WTC11 (cell line): ENCODE data around the gene GALNT17. TPM values are rescaled to one million over a fixed set of nuclear protein-coding genes. Genes with fewer than 3 reads are reported as not detected.

Source experiments
- ATAC-seq: fragments of 200-7000 bp; cut with Tn5 transposase; 2 replicates; pipeline ENCODE4 v1.10.0; 2021; ENCODE audit warnings: mild to moderate bottlenecking, moderate library complexity
- CTCF ChIA-PET: fragments of 300-600 bp; sonication (Branson Sonifier 250); formaldehyde crosslinking; loops from one replicate; lab custom pipeline; 2021; ENCODE audit warnings: antibody characterized with exemption; lab: Charles Lee
- POLR2A ChIA-PET: fragments of 350-600 bp; sonication (Branson Sonifier 250); formaldehyde crosslinking; loops from one replicate; lab custom pipeline; 2021; ENCODE audit warnings: antibody characterized with exemption; lab: Charles Lee
- DNase-seq: peaks from one replicate; pipeline ENCODE4 v3.0.0; 2021; ENCODE audit warnings: low spot score
- H3K27ac Mint-ChIP-seq: 2 replicates; pipeline ENCODE4 v1.8.0; 2021; ENCODE audit warnings: mixed read lengths
- H3K27me3 Mint-ChIP-seq: 2 replicates; pipeline ENCODE4 v1.8.0; 2021; ENCODE audit warnings: low read depth, mild to moderate bottlenecking, moderate library complexity, mixed read lengths
- H3K36me3 Mint-ChIP-seq: 2 replicates; pipeline ENCODE4 v1.8.0; 2021; ENCODE audit warnings: mixed read lengths
- H3K4me1 Mint-ChIP-seq: 2 replicates; pipeline ENCODE4 v1.8.0; 2022; ENCODE audit warnings: mixed read lengths
- H3K4me3 Mint-ChIP-seq: 2 replicates; pipeline ENCODE4 v1.8.0; 2021; ENCODE audit warnings: mild to moderate bottlenecking, moderate library complexity, mixed read lengths
- H3K9me3 Mint-ChIP-seq: 2 replicates; pipeline ENCODE4 v1.8.0; 2021; ENCODE audit warnings: mixed read lengths
- AFF4 ChIP-seq: sonication (generic); formaldehyde crosslinking; IDR thresholded peaks from 2 replicates; pipeline ENCODE4 v1.8.1; 2023; ENCODE audit warnings: mild to moderate bottlenecking, missing genetic modification reagents, borderline replicate concordance
- ATF3 ChIP-seq: sonication (generic); formaldehyde crosslinking; conservative IDR thresholded peaks from 2 replicates; pipeline ENCODE4 v1.8.1; 2022; ENCODE audit warnings: mild to moderate bottlenecking, missing genetic modification reagents
- ATF6 ChIP-seq: sonication (generic); formaldehyde crosslinking; IDR thresholded peaks from 2 replicates; pipeline ENCODE4 v1.8.1; 2023; ENCODE audit warnings: mild to moderate bottlenecking, missing genetic modification reagents
- CDX4 ChIP-seq: fragments of 250-450 bp; sonication (Bioruptor Pico); IDR thresholded peaks from 2 replicates; pipeline ENCODE4 v1.9.0; 2021; ENCODE audit warnings: moderate library complexity, mild to moderate bottlenecking, inconsistent platforms, borderline replicate concordance
- CREB1 ChIP-seq: sonication (generic); formaldehyde crosslinking; IDR thresholded peaks from 2 replicates; pipeline ENCODE4 v1.8.0; 2023; ENCODE audit warnings: mild to moderate bottlenecking, missing genetic modification reagents
- ELF4 ChIP-seq: sonication (generic); formaldehyde crosslinking; IDR thresholded peaks from 2 replicates; pipeline ENCODE4 v1.8.1; 2022; ENCODE audit warnings: low read depth, mild to moderate bottlenecking, moderate library complexity, missing genetic modification reagents
- FOXP4 ChIP-seq: sonication (generic); formaldehyde crosslinking; IDR thresholded peaks from 2 replicates; pipeline ENCODE4 v1.8.0; 2022; ENCODE audit warnings: mild to moderate bottlenecking, missing genetic modification reagents
- GTF2I ChIP-seq: fragments of 250-450 bp; sonication (Bioruptor Pico); conservative IDR thresholded peaks from 2 replicates; pipeline ENCODE4 v1.4.0; 2021; ENCODE audit warnings: mild to moderate bottlenecking
- JUN ChIP-seq: sonication (generic); formaldehyde crosslinking; IDR thresholded peaks from 2 replicates; pipeline ENCODE4 v1.8.0; 2023; ENCODE audit warnings: mild to moderate bottlenecking, missing genetic modification reagents
- MXD4 ChIP-seq: fragments of 250-450 bp; sonication (Bioruptor Pico); IDR thresholded peaks from 2 replicates; pipeline ENCODE4 v1.8.0; 2021; ENCODE audit warnings: mild to moderate bottlenecking, moderate library complexity, borderline replicate concordance
- NFE2L1 ChIP-seq: sonication (generic); formaldehyde crosslinking; IDR thresholded peaks from 2 replicates; pipeline ENCODE4 v1.8.1; 2023; ENCODE audit warnings: missing genetic modification reagents
- NFYB ChIP-seq: sonication (generic); formaldehyde crosslinking; conservative IDR thresholded peaks from 2 replicates; pipeline ENCODE4 v1.8.0; 2022; ENCODE audit warnings: low read depth, missing genetic modification reagents
- OVOL2 ChIP-seq: fragments of 250-450 bp; sonication (Bioruptor Pico); IDR thresholded peaks from 2 replicates; pipeline ENCODE4 v1.9.0; 2021; ENCODE audit warnings: mild to moderate bottlenecking, borderline replicate concordance
- PRRX2 ChIP-seq: fragments of 250-450 bp; sonication (Bioruptor Pico); IDR thresholded peaks from 2 replicates; pipeline ENCODE4 v1.8.0; 2021; ENCODE audit warnings: mild to moderate bottlenecking
- SOX15 ChIP-seq: fragments of 250-450 bp; sonication (Bioruptor Pico); IDR thresholded peaks from 2 replicates; pipeline ENCODE4 v1.9.0; 2021; ENCODE audit warnings: mild to moderate bottlenecking
- TCF7 ChIP-seq: sonication (generic); formaldehyde crosslinking; IDR thresholded peaks from 2 replicates; pipeline ENCODE4 v1.8.0; 2022; ENCODE audit warnings: mild to moderate bottlenecking, low read depth, missing genetic modification reagents, moderate library complexity
- TP53 ChIP-seq: sonication (generic); formaldehyde crosslinking; IDR thresholded peaks from 2 replicates; pipeline ENCODE4 v1.8.1; 2023; ENCODE audit warnings: mild to moderate bottlenecking, missing genetic modification reagents
- ZBTB21 ChIP-seq: sonication (generic); formaldehyde crosslinking; IDR thresholded peaks from 2 replicates; pipeline ENCODE4 v1.8.1; 2023; ENCODE audit warnings: mild to moderate bottlenecking, missing genetic modification reagents, borderline replicate concordance
- ZBTB43 ChIP-seq: sonication (generic); formaldehyde crosslinking; IDR thresholded peaks from 2 replicates; pipeline ENCODE4 v1.8.1; 2023; ENCODE audit warnings: mild to moderate bottlenecking, missing genetic modification reagents
- ZNF138 ChIP-seq: sonication (generic); formaldehyde crosslinking; conservative IDR thresholded peaks from 2 replicates; pipeline ENCODE4 v1.8.1; 2022; ENCODE audit warnings: mild to moderate bottlenecking, moderate library complexity, missing genetic modification reagents
- total RNA-seq: library from RNA; stranded (reverse); gene quantifications from 3 replicates; pipeline ENCODE4 v1.2.3, GENCODE V29; 2021

Gene GALNT17
- total RNA-seq, 1 experiment from 2014 or later: 61.1 TPM

GRCh38 chr7:71133856-71134255 lies 1.9 kb downstream of the GALNT17 start:
- Mint-ChIP-seq H3K4me1 (peaks cover 48% of the 10 kb centered on the region), H3K27ac (no peak overlapping the region), H3K9me3 (no peaks in the 10 kb centered on the region), H3K27me3 (no peaks in the 10 kb centered on the region), H3K4me3 (peak overlapping the region; percentile 93), H3K36me3 (peaks cover 16% of the 10 kb centered on the region)
- ATAC-seq (no peak), DNase-seq (no peak)
- ChIA-PET CTCF (interaction anchor here (0.8 kb wide), 1 partner anchor 12 kb away, joined by 4 read pairs; no protein-coding TSS in a partner anchor), POLR2A (no interaction called here)
- TF ChIP-seq TP53 (CRISPR knock-in tag): no peak
- TF ChIP-seq PRRX2: no peak
- no peak for TF ChIP-seq CDX4
- no peak for TF ChIP-seq ZNF138 (CRISPR knock-in tag)
- TF ChIP-seq NFYB (CRISPR knock-in tag): no peak
- TF ChIP-seq CREB1 (CRISPR knock-in tag): no peak
- TF ChIP-seq GTF2I (CRISPR knock-in tag): no peak
- TF ChIP-seq SOX15 (CRISPR knock-in tag): no peak
- no peak for TF ChIP-seq ATF3 (CRISPR knock-in tag)
- TF ChIP-seq ATF6 (CRISPR knock-in tag): no peak
- TF ChIP-seq OVOL2 (CRISPR knock-in tag): no peak
- no peak for TF ChIP-seq JUN (CRISPR knock-in tag)
- TF ChIP-seq ZBTB21 (CRISPR knock-in tag): no peak
- no peak for TF ChIP-seq ELF4 (CRISPR knock-in tag)
- no peak for TF ChIP-seq ZBTB43 (CRISPR knock-in tag)
- no peak for TF ChIP-seq FOXP4
- no peak for TF ChIP-seq NFE2L1 (CRISPR knock-in tag)
- TF ChIP-seq MXD4 (CRISPR knock-in tag): no peak
- no peak for TF ChIP-seq AFF4 (CRISPR knock-in tag)
- no peak for TF ChIP-seq TCF7
